Renal cortical epithelial cell (primary cell): Measurements from ENCODE around the gene COX4I2. TPM values are rescaled to one million over a fixed set of nuclear protein-coding genes. Genes with fewer than 3 reads are reported as not detected.

Experiments
- total RNA-seq: library from RNA; depleted of rRNA; stranded (reverse); fragments of >200 nt; gene quantifications from 2 replicates; pipeline ENCODE4 v1.2.3, GENCODE V29; 2014

Gene COX4I2
- total RNA-seq, 1 donor from 2014 or later: not detected

Other genes with a start within 250 kb of the COX4I2 start
- not detected in 2 replicates for gene DEFB119, start 247.3 kb upstream of the COX4I2 start, total RNA-seq
- not detected in 2 replicates for gene DEFB121, start 231.7 kb upstream of the COX4I2 start, total RNA-seq
- not detected in 2 replicates for gene DEFB123, start 197.3 kb upstream of the COX4I2 start, total RNA-seq
- not detected in 2 replicates for gene DEFB124, start 162.8 kb upstream of the COX4I2 start, total RNA-seq
- not detected in 2 replicates for gene REM1, start 162.6 kb upstream of the COX4I2 start, total RNA-seq
- gene HM13, start 123.5 kb upstream of the COX4I2 start, total RNA-seq: 64.6 and 150 TPM in 2 replicates
- gene ID1, start 32.6 kb upstream of the COX4I2 start, total RNA-seq: 88.2 and 251 TPM in 2 replicates
- gene BCL2L1, start 85.0 kb downstream of the COX4I2 start, total RNA-seq: 182 and 222 TPM in 2 replicates
- 7.2 and 27.6 TPM in 2 replicates for gene TPX2, start 101.4 kb downstream of the COX4I2 start, total RNA-seq
- not detected in 2 replicates for gene MYLK2, start 181.4 kb downstream of the COX4I2 start, total RNA-seq
- 0.30 TPM in 1 of 2 replicates, not detected in the other for gene FOXS1, start 207.7 kb downstream of the COX4I2 start, total RNA-seq
- 0.15 TPM in 1 of 2 replicates, not detected in the other for gene DUSP15, start 232.6 kb downstream of the COX4I2 start, total RNA-seq
- gene TTLL9, start 232.7 kb downstream of the COX4I2 start, total RNA-seq: 0.94 TPM in 1 of 2 replicates, not detected in the other